Measurements from ENCODE around the gene PVALEF.

Gene PVALEF

DNA sequence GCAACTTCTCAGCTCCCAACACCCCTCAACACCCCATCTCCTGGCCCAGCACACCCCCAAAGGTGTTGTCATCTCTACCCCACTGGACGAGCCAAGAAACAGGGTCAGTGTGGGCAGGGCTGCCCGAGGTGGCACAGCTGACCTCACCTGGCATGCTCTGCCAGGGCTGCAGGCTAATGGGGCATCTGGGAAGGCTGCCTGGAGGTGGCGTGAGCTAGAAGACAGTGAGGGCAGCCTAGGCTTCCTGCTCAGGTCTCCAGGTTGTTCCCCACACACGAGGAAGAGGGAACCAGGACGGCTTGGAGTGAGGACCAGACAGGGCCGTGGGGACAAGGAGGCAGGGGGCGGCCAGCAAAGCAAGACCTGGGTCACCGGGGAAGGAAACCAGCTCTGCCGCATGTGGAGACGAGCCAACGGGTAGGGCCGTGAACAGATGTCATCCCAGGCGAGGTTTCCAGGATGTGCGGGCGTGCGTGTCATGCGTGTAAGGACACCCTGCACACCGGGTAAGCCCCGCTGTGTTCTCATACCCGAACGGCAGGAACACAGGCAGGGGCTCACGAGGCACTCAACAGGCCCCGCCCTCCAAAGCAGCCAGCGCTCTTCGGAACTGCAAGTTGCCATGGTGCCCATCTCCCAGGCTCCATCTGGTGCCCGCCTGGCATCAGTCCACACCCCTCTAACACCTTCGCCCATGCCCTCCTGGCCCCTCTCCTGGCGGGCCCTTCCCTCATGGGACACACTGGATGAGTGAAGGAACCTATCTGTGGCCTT, 29.6 kb upstream of the PVALEF start:
- Histone ChIP-seq H3K27ac (peak overlapping the region; percentile 49; the same call in 1 of the 2 replicates), H3K4me3 (no peak overlapping the region), H3K9me3 (no peaks in the 10 kb centered on the region), H4K20me1 (peaks cover 10% of the 10 kb centered on the region; the same call in 1 of the 2 replicates), H3K4me1 (peaks cover 60% of the 10 kb centered on the region), H3K36me3 (no peaks in the 10 kb centered on the region), H3K4me2 (peak overlapping the region; percentile 80), H3K9ac (no peak overlapping the region), H3K27me3 (no peaks in the 10 kb centered on the region)
- no peak for TF ChIP-seq Cebpa-rat (IDR thresholded peaks at IDR 0.05)

DNA sequence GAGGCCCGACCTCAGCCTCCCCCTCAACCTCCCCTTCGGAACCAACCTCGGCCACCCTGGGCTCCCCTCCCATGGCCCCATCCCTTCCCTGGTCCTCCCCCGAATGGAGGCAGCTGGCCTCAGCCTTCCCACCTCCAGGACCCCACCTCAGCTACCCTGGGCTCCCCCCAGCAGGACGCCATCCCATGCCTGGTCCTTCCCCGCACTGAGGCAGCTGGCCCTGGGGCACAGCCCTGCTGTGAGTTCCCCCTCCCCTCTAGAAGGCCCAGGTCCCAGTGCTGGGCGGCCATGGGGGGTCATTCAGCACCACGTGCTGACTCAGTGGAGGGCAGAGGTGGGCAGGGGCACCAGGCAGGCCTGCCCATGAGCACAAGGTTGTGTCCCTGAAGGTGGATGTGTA, 28.9 kb upstream of the PVALEF start:
- peak overlapping the region; percentile 49; the same call in 1 of the 2 replicates for H3K27ac ChIP-seq
- no peak for TF ChIP-seq Cebpa-rat (IDR thresholded peaks at IDR 0.05)
- H3K4me2 ChIP-seq: peak overlapping the region; percentile 80
- H3K27me3 ChIP-seq: no peaks in the 10 kb centered on the region
- H3K36me3 ChIP-seq: no peaks in the 10 kb centered on the region
- no peaks in the 10 kb centered on the region for H3K9me3 ChIP-seq
- no peak overlapping the region for H3K4me3 ChIP-seq
- peaks cover 66% of the 10 kb centered on the region for H3K4me1 ChIP-seq
- no peak overlapping the region for H3K9ac ChIP-seq
- peaks cover 10% of the 10 kb centered on the region; the same call in 1 of the 2 replicates for H4K20me1 ChIP-seq

DNA sequence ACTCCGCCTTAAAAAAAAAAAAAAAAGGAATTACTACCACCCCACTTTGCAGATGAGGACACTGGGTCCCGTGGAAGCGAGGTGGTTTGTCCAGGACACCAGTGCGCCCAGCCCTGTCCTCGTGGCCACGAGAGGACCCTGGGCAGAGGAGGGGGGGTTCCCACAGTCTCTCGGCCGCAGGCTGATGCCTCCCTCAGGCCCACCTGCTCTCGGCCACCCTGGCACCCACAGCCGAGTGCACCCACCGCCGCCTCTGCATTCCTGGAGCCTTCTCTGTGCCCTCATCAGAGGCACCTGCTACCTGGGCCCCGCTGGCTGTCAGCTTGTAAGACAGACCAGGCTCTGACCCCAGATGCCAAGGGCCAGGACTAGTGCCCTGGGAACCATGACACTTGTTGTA, 28.1 kb upstream of the PVALEF start:
- TF ChIP-seq Cebpa-rat (IDR thresholded peaks at IDR 0.05): no peak
- no peak overlapping the region for H3K9ac ChIP-seq
- no peaks in the 10 kb centered on the region for H3K36me3 ChIP-seq
- H3K4me2 ChIP-seq: no peak overlapping the region; the same call in 1 of the 2 replicates
- no peaks in the 10 kb centered on the region for H3K27me3 ChIP-seq
- peaks cover 69% of the 10 kb centered on the region for H3K4me1 ChIP-seq
- no peaks in the 10 kb centered on the region for H3K9me3 ChIP-seq
- H3K27ac ChIP-seq: no peak overlapping the region
- H3K4me3 ChIP-seq: no peak overlapping the region
- peaks cover 10% of the 10 kb centered on the region; the same call in 1 of the 2 replicates for H4K20me1 ChIP-seq

DNA sequence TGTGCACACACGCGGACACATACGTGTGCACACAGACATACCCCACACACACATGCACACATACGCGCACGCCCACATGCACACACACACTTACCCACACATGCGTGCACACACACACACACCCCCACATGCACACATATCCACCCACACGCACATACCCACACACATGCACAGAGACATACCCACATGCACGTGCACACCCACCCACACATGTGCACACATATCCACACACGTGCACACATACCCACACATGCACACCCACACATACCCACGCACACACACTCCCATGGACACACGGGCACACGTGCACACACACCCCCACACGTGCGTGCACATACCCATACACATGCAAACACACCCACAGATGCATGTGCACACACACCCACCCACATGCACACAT, 27.2 kb upstream of the PVALEF start:
- peaks cover 77% of the 10 kb centered on the region for H3K4me1 ChIP-seq

DNA sequence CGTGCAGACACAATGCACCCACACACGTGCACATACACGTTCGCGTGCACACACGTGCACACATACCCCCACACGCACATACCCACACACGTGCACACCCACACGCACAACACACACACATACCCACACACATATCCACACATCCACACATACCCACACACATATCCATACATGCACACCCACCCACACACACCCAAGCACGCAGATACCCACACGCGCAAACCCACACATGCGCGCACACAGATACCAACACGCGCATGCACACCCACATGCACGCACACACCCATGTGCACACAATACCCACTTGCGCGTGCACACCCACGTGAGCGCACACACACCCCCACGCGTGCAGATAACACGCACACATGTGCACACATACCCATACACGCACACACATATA, 26.8 kb upstream of the PVALEF start:
- Histone ChIP-seq H3K4me1 (peaks cover 79% of the 10 kb centered on the region), H3K27me3 (no peaks in the 10 kb centered on the region), H3K36me3 (no peaks in the 10 kb centered on the region), H3K4me2 (no peak overlapping the region), H3K27ac (no peak overlapping the region), H3K9ac (no peak overlapping the region), H3K4me3 (no peak overlapping the region), H4K20me1 (peaks cover 10% of the 10 kb centered on the region; the same call in 1 of the 2 replicates), H3K9me3 (no peaks in the 10 kb centered on the region)
- no peak for TF ChIP-seq Cebpa-rat (IDR thresholded peaks at IDR 0.05)

More for the DNA sequence above, 27.2 kb upstream of the PVALEF start:
- Histone ChIP-seq H3K4me3 (no peak overlapping the region), H3K9ac (no peak overlapping the region), H3K27ac (no peak overlapping the region), H3K9me3 (no peaks in the 10 kb centered on the region), H4K20me1 (peaks cover 10% of the 10 kb centered on the region; the same call in 1 of the 2 replicates), H3K27me3 (no peaks in the 10 kb centered on the region), H3K36me3 (no peaks in the 10 kb centered on the region), H3K4me2 (no peak overlapping the region)
- TF ChIP-seq Cebpa-rat (IDR thresholded peaks at IDR 0.05): no peak

DNA sequence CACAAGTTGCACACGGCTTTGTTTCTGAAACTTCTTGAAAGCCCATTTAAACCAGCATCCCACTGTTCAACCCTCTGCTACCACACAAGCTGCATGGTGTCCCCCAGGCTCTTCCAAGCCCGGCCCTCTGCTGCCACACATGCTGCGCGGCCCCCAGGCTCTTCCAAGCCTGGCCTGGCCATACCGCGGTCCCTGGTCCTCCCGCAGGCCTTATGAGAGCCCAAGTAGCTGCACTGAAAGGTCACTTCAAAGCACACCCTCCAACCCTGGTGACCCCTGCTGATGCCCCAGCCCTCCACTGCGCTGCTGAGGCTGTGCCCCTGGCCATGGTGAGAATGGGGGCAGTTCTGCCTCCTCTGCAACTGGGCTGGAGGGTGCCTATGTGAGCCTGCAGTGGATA, 25.9 kb upstream of the PVALEF start:
- no peaks in the 10 kb centered on the region for H3K27me3 ChIP-seq
- H4K20me1 ChIP-seq: peaks cover 10% of the 10 kb centered on the region; the same call in 1 of the 2 replicates
- H3K4me3 ChIP-seq: no peak overlapping the region
- H3K4me1 ChIP-seq: peaks cover 79% of the 10 kb centered on the region
- no peak for TF ChIP-seq Cebpa-rat (IDR thresholded peaks at IDR 0.05)
- H3K9me3 ChIP-seq: no peaks in the 10 kb centered on the region
- peak overlapping the region; percentile 37 for H3K4me2 ChIP-seq
- no peak overlapping the region for H3K9ac ChIP-seq
- H3K36me3 ChIP-seq: no peaks in the 10 kb centered on the region
- no peak overlapping the region for H3K27ac ChIP-seq

DNA sequence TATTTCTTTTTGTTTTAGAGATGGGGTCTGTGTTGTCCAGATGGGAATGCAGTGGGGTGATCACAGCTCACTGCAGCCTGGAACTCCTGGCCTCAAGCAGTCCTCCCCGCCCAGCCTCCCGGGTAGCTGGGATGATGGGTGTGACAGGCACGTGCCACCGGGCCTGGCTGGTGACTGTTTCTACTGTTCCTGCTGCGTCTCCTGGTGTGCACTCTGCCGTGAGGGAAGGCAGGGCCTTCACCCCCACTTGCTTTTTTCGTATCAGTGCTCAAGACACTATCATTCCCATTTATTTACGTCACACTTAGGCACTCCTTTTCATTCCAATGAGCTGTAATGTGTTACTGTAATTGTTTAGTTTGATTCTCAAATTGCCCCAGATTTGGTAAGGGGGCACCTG, 25.3 kb upstream of the PVALEF start:
- Histone ChIP-seq H3K4me2 (peak overlapping the region; percentile 37), H4K20me1 (peaks cover 5% of the 10 kb centered on the region; the same call in 1 of the 2 replicates), H3K27me3 (no peaks in the 10 kb centered on the region), H3K9ac (no peak overlapping the region), H3K9me3 (no peaks in the 10 kb centered on the region), H3K4me1 (peaks cover 79% of the 10 kb centered on the region), H3K36me3 (no peaks in the 10 kb centered on the region), H3K4me3 (no peak overlapping the region), H3K27ac (no peak overlapping the region)
- TF ChIP-seq Cebpa-rat (IDR thresholded peaks at IDR 0.05): no peak

DNA sequence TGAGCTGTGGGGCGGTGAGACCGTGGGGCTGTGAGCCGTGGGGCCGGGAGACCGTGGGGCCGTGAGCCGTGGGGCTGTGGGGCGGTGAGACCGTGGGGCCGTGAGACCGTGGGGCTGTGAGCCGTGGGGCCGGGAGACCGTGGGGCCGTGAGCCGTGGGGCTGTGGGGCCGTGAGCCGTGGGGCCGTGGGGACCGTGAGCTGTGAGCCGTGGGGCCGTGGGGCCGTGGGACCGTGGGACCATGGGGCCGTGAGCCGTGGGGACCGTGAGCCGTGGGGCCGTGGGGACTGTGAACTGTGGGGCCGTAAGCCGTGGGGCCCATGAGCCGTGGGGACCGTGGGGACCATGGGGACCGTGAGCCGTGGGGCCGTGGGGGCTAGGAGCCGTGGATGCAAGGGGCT, 24.6 kb upstream of the PVALEF start:
- H3K36me3 ChIP-seq: no peaks in the 10 kb centered on the region
- no peak for TF ChIP-seq Cebpa-rat (IDR thresholded peaks at IDR 0.05)
- no peak overlapping the region for H3K9ac ChIP-seq
- no peaks in the 10 kb centered on the region for H3K27me3 ChIP-seq
- H3K9me3 ChIP-seq: no peaks in the 10 kb centered on the region
- H3K27ac ChIP-seq: peak overlapping the region; percentile 62; the same call in 1 of the 2 replicates
- H3K4me3 ChIP-seq: no peak overlapping the region
- H4K20me1 ChIP-seq: no peaks in the 10 kb centered on the region
- H3K4me1 ChIP-seq: peaks cover 78% of the 10 kb centered on the region
- H3K4me2 ChIP-seq: peak overlapping the region; percentile 91

DNA sequence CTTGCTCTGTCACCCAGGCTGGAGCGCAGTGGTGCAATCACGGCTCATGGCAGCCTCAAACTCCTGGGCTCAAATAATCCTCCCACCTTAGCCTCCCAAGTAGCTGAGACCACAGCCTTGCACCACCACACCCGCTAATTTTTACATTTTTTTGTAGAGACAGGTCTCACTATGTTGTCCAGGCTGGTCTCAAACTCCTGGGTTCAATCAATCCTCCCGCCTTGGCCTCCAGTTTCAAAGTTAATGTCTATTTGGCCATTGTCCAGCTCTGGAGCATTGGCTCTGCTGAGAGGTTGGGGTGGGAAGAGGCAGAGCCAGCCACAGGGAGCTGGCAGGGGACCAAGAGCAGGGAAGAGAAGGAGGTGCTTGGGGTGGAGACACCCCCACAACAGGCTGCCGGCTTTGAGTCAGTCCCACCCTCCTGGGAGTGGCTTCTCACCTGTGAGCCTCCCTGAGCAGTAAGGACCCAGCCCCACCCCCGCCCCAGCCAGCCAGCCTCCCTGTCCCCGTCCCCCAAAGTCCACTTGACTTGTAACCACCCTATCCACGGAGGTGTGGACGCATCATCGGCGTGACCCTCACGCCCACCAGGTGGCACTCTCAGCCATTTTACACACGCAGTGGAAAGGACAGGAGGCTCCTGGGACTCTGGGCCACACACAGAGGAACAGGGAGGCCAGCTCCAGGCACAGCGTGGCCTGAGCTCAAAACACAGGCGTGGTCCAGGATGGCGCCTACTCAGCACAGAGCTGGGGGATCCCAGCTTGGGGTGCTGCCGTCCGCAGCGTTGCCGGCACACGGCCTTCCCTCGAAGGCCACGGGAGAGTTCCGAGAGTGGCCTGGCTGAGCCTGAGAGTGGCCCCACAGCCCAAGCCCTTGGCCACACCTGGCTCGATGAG, 22.8 kb upstream of the PVALEF start:
- no peak overlapping the region for H3K9ac ChIP-seq
- peak overlapping the region; percentile 91 for H3K4me2 ChIP-seq
- no peaks in the 10 kb centered on the region for H3K9me3 ChIP-seq
- peak overlapping the region; percentile 62 for H3K27ac ChIP-seq
- no peaks in the 10 kb centered on the region for H3K36me3 ChIP-seq
- H3K4me3 ChIP-seq: no peak overlapping the region
- no peak for TF ChIP-seq Cebpa-rat (IDR thresholded peaks at IDR 0.05)
- peaks cover 69% of the 10 kb centered on the region for H3K4me1 ChIP-seq
- no peaks in the 10 kb centered on the region for H3K27me3 ChIP-seq
- H4K20me1 ChIP-seq: no peaks in the 10 kb centered on the region

DNA sequence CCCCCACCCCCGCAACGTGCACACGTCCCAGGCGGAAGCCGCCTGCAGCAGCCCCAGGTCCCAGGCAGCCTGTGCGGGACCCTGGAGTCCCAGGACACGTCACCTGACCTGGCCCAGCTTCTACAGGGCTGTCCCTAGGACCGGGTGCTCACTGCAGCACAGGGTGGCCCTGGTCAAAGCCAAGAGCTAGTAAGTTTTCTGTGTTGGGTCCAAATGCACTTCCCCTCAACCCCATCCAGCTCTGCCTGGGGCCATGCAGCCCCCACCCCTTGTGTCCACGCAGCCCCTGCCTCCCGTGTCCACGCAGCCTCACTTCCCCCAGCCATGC, 22.1 kb upstream of the PVALEF start:
- Histone ChIP-seq H3K9ac (no peak overlapping the region), H3K4me2 (peak overlapping the region; percentile 91), H3K27ac (peak overlapping the region; percentile 62), H3K4me1 (peaks cover 70% of the 10 kb centered on the region), H4K20me1 (no peaks in the 10 kb centered on the region), H3K36me3 (no peaks in the 10 kb centered on the region), H3K27me3 (no peaks in the 10 kb centered on the region), H3K4me3 (no peak overlapping the region), H3K9me3 (no peaks in the 10 kb centered on the region)
- no peak for TF ChIP-seq Cebpa-rat (IDR thresholded peaks at IDR 0.05)

Data from BLaER1 (cell line).